GM21717 (cell line): ENCODE measurements around the gene POLE.
"Not testable (repeated sequence)": the region's sequence is repeated elsewhere in the genome, so short reads cannot be mapped to it uniquely, and the experiment has no call there.

Experiments used
- ATAC-seq: cut with Tn5 transposase; IDR thresholded peaks from one replicate; pipeline ENCODE4 v1.9.1; 2021; ENCODE audit warnings: mild to moderate bottlenecking, moderate library complexity; ENCODE audit not compliant: unreplicated experiment

POLE gene

GRCh38 chr12:132717531-132718387 is 30.6 kb upstream of the POLE start:
- no peak for ATAC-seq

- ATAC-seq = no peak
Observed at GRCh38 chr12:132717011-132717410, 29.9 kb upstream of the POLE start.

- ATAC-seq = no peak
Observed at GRCh38 chr12:132716356-132716755, 29.2 kb upstream of the POLE start.

- no peak for ATAC-seq
Observed at GRCh38 chr12:132715874-132716273, 28.7 kb upstream of the POLE start.

- ATAC-seq = no peak
Observed at GRCh38 chr12:132713123-132713522, 26.0 kb upstream of the POLE start.

GRCh38 chr12:132711080-132711843 is 24.1 kb upstream of the POLE start:
- peak; percentile 15 for ATAC-seq

GRCh38 chr12:132710405-132711079 is 23.4 kb upstream of the POLE start, which contains the start of gene PGAM5:
TSS of gene PGAM5 (plus strand) at chr12:132710842. CDS start at chr12:132710877, 35 bp downstream.
- peak; percentile 78 for ATAC-seq

GRCh38 chr12:132710043-132710404 is 22.9 kb upstream of the POLE start:
- peak; percentile 39 for ATAC-seq

- ATAC-seq = no peak
Observed at GRCh38 chr12:132708150-132708549, 21.0 kb upstream of the POLE start.

- no peak for ATAC-seq
Observed at GRCh38 chr12:132707241-132707640, 20.1 kb upstream of the POLE start.

- no peak for ATAC-seq
Observed at GRCh38 chr12:132703641-132704040, 16.5 kb upstream of the POLE start.

- no peak for ATAC-seq
Observed at GRCh38 chr12:132702640-132703039, 15.5 kb upstream of the POLE start.

GRCh38 chr12:132700212-132700822 is 13.2 kb upstream of the POLE start:
- ATAC-seq = no peak

GRCh38 chr12:132698341-132698740 is 11.2 kb upstream of the POLE start:
- ATAC-seq = no peak

- ATAC-seq = no peak
Observed at GRCh38 chr12:132695431-132695830, 8.3 kb upstream of the POLE start.

GRCh38 chr12:132694888-132695287 is 7.7 kb upstream of the POLE start:
- ATAC-seq = not testable (repeated sequence)

- not testable (repeated sequence) for ATAC-seq
Observed at GRCh38 chr12:132692030-132692429, 4.9 kb upstream of the POLE start.

GRCh38 chr12:132690112-132690511 is 3.0 kb upstream of the POLE start:
- ATAC-seq = no peak

GRCh38 chr12:132689227-132689626 is 2.1 kb upstream of the POLE start:
- ATAC-seq = no peak

GRCh38 chr12:132686825-132687210 is 324 bp downstream of the POLE start:
- peak; percentile 39 for ATAC-seq

- no peak for ATAC-seq
Observed at GRCh38 chr12:132685400-132685799, 1.7 kb downstream of the POLE start.
